Tibial nerve (tissue), 4 donors: ENCODE measurements around the gene SMG6.

Experiments used
- EP300 ChIP-seq, 2 donors: sonication (generic); formaldehyde crosslinking; IDR thresholded peaks; one replicate each; pipeline ENCODE4 v1.6.1; 2017; ENCODE audit warnings: antibody characterized with exemption in 2 of 2, mild to moderate bottlenecking in 1 of 2
- POLR2A ChIP-seq, 2 donors: fragments of 450-650 bp; IDR thresholded peaks; one replicate each; pipeline ENCODE4 v1.6.1; 2017; ENCODE audit warnings: antibody characterized with exemption in 2 of 2, mild to moderate bottlenecking in 2 of 2, moderate library complexity in 2 of 2
- TF ChIP-seq, protein P1 (sequence below), 5 experiments: fragments of 200-600 bp in 3 of 5; fragments of 450-650 bp in 2 of 5; sonication (generic) in 3 of 5; IDR thresholded peaks; one replicate each; pipeline ENCODE4 v1.5.1; 2016 to 2019; ENCODE audit warnings: antibody characterized with exemption in 5 of 5, mild to moderate bottlenecking in 3 of 5, moderate library complexity in 2 of 5

DNA sequence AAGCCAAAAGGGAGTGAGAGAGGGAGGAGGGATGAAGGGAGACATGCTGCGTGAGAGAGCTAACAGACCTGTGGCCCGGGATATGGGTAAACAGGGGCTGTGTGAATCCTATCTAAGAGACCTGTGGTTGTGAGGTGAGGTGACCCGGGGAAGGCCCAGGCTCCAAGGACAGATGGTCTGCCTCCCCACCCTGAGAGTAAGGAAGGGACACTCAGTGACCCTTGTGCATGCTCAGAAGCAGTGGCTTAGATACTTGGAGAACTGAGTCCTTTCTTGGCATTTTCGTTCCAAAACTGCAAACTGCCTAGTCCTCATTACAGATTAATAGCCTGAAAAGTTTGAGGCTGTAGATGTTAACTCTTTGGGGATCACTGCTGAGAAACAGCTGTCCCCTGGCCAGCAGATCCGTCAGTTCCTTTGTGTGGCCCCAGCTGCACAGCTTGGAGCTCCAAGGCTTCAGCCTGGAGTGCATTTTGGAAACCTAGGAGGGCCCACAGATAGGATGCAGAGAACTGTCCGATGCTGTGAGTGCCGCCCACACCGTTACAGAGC lies 121.6 kb downstream of the SMG6 start:
- TF ChIP-seq EP300 (IDR thresholded peaks at IDR 0.05), result no peak
- TF ChIP-seq, protein P1, sequence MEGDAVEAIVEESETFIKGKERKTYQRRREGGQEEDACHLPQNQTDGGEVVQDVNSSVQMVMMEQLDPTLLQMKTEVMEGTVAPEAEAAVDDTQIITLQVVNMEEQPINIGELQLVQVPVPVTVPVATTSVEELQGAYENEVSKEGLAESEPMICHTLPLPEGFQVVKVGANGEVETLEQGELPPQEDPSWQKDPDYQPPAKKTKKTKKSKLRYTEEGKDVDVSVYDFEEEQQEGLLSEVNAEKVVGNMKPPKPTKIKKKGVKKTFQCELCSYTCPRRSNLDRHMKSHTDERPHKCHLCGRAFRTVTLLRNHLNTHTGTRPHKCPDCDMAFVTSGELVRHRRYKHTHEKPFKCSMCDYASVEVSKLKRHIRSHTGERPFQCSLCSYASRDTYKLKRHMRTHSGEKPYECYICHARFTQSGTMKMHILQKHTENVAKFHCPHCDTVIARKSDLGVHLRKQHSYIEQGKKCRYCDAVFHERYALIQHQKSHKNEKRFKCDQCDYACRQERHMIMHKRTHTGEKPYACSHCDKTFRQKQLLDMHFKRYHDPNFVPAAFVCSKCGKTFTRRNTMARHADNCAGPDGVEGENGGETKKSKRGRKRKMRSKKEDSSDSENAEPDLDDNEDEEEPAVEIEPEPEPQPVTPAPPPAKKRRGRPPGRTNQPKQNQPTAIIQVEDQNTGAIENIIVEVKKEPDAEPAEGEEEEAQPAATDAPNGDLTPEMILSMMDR (IDR thresholded peaks at IDR 0.05), result no peak
- no peak for TF ChIP-seq POLR2A (IDR thresholded peaks at IDR 0.05)
